Measurements from ENCODE around the gene CERK.

DNA sequence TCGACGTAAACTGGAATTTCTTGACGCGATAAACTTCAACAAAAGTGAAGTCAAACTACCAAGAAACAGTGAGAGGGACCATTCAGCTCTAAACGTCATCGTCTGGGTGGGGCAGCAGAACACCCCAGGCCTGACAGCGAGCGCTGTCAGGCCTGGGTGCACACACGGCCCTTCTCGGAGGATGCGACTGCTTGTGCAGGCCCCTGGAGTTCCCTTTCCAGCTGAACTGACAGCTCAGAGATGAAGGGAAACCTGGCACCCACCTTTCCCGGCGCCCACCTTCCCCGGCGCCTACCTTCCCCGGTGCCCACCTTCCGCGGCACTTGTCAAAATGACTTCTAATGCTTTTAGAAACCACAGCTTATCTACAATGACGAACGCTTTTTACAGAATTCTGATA, 47.9 kb downstream of the CERK start:
- TF ChIP-seq, protein P1, sequence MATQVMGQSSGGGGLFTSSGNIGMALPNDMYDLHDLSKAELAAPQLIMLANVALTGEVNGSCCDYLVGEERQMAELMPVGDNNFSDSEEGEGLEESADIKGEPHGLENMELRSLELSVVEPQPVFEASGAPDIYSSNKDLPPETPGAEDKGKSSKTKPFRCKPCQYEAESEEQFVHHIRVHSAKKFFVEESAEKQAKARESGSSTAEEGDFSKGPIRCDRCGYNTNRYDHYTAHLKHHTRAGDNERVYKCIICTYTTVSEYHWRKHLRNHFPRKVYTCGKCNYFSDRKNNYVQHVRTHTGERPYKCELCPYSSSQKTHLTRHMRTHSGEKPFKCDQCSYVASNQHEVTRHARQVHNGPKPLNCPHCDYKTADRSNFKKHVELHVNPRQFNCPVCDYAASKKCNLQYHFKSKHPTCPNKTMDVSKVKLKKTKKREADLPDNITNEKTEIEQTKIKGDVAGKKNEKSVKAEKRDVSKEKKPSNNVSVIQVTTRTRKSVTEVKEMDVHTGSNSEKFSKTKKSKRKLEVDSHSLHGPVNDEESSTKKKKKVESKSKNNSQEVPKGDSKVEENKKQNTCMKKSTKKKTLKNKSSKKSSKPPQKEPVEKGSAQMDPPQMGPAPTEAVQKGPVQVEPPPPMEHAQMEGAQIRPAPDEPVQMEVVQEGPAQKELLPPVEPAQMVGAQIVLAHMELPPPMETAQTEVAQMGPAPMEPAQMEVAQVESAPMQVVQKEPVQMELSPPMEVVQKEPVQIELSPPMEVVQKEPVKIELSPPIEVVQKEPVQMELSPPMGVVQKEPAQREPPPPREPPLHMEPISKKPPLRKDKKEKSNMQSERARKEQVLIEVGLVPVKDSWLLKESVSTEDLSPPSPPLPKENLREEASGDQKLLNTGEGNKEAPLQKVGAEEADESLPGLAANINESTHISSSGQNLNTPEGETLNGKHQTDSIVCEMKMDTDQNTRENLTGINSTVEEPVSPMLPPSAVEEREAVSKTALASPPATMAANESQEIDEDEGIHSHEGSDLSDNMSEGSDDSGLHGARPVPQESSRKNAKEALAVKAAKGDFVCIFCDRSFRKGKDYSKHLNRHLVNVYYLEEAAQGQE (tag by site-specific recombination; IDR thresholded peaks at IDR 0.05) = no peak
- TF ChIP-seq ELK4 (IDR thresholded peaks at IDR 0.05; ENCODE audit: borderline replicate concordance, low read depth, low read length) (no peak), CTCF (tag by site-specific recombination; IDR thresholded peaks at IDR 0.05) (no peak), ZNF555 (tag by site-specific recombination; conservative IDR thresholded peaks at IDR 0.05) (no peak)
- TF ChIP-seq, protein P2, sequence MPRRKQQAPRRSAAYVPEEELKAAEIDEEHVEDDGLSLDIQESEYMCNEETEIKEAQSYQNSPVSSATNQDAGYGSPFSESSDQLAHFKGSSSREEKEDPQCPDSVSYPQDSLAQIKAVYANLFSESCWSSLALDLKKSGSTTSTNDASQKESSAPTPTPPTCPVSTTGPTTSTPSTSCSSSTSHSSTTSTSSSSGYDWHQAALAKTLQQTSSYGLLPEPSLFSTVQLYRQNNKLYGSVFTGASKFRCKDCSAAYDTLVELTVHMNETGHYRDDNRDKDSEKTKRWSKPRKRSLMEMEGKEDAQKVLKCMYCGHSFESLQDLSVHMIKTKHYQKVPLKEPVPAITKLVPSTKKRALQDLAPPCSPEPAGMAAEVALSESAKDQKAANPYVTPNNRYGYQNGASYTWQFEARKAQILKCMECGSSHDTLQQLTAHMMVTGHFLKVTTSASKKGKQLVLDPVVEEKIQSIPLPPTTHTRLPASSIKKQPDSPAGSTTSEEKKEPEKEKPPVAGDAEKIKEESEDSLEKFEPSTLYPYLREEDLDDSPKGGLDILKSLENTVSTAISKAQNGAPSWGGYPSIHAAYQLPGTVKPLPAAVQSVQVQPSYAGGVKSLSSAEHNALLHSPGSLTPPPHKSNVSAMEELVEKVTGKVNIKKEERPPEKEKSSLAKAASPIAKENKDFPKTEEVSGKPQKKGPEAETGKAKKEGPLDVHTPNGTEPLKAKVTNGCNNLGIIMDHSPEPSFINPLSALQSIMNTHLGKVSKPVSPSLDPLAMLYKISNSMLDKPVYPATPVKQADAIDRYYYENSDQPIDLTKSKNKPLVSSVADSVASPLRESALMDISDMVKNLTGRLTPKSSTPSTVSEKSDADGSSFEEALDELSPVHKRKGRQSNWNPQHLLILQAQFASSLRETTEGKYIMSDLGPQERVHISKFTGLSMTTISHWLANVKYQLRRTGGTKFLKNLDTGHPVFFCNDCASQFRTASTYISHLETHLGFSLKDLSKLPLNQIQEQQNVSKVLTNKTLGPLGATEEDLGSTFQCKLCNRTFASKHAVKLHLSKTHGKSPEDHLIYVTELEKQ (tag by site-specific recombination; IDR thresholded peaks at IDR 0.05; ENCODE audit: borderline replicate concordance) = no peak

All from HEK293 (cell line).